ENCODE data around the gene WIPI1. TPM values are rescaled to one million over a fixed set of nuclear protein-coding genes. Genes with fewer than 3 reads are reported as not detected.

WIPI1 gene
- total and polyA plus RNA-seq, 2 of the 13 experiments (the other 11 are each of a cell fraction or from before 2014, with no cell fraction given), result 29.4 to 141 TPM

DNA sequence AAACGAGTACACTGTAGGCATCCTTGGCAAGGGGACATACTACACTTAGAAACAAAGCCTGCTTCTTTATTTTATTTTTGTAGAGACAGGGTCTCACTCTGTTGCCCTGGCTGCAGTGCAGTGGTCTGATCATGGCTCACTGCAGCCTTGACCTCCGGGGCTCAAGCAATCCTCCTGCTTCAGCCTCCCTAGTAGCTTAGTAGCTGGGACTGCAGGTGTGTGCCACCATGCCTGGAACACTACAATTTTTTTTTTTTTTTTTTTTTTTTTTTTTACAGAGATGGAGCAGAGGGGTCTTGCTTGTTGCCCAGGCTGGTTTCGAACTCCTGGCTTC, 78.2 kb downstream of the WIPI1 start (continued):
- TF ChIP-seq ZNF335 (CRISPR knock-in tag; IDR thresholded peaks at IDR 0.05) (no peak), RXRA (CRISPR knock-in tag; IDR thresholded peaks at IDR 0.05) (0 out of 2 replicates have a peak, but pooled peaks have one; percentile 4), ZBTB34 (CRISPR knock-in tag; IDR thresholded peaks at IDR 0.05) (no peak), LRRFIP1 (CRISPR knock-in tag; conservative IDR thresholded peaks at IDR 0.05) (no peak), ZNF513 (CRISPR knock-in tag; conservative IDR thresholded peaks at IDR 0.05) (no peak), ZNF331 (CRISPR knock-in tag; IDR thresholded peaks at IDR 0.05) (no peak), TERF1 (CRISPR knock-in tag; IDR thresholded peaks at IDR 0.05) (no peak), ZSCAN12 (CRISPR knock-in tag; IDR thresholded peaks at IDR 0.05) (no peak), PAF1 (CRISPR knock-in tag; IDR thresholded peaks at IDR 0.05) (no peak), ZNF33B (CRISPR knock-in tag; IDR thresholded peaks at IDR 0.05) (no peak), ESRRA (CRISPR knock-in tag; IDR thresholded peaks at IDR 0.05; ENCODE audit: low read depth) (no peak), GPN1 (CRISPR knock-in tag; IDR thresholded peaks at IDR 0.05; ENCODE audit: borderline replicate concordance) (no peak), SALL1 (CRISPR knock-in tag; IDR thresholded peaks at IDR 0.05) (0 out of 2 replicates have a peak, but pooled peaks have one; percentile 8), ZNF839 (CRISPR knock-in tag; IDR thresholded peaks at IDR 0.05; ENCODE audit: borderline replicate concordance) (no peak)
- TF ChIP-seq, protein P1, sequence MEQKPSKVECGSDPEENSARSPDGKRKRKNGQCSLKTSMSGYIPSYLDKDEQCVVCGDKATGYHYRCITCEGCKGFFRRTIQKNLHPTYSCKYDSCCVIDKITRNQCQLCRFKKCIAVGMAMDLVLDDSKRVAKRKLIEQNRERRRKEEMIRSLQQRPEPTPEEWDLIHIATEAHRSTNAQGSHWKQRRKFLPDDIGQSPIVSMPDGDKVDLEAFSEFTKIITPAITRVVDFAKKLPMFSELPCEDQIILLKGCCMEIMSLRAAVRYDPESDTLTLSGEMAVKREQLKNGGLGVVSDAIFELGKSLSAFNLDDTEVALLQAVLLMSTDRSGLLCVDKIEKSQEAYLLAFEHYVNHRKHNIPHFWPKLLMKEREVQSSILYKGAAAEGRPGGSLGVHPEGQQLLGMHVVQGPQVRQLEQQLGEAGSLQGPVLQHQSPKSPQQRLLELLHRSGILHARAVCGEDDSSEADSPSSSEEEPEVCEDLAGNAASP (CRISPR knock-in tag; IDR thresholded peaks at IDR 0.05; ENCODE audit: borderline replicate concordance), result no peak
- TF ChIP-seq, protein P2, sequence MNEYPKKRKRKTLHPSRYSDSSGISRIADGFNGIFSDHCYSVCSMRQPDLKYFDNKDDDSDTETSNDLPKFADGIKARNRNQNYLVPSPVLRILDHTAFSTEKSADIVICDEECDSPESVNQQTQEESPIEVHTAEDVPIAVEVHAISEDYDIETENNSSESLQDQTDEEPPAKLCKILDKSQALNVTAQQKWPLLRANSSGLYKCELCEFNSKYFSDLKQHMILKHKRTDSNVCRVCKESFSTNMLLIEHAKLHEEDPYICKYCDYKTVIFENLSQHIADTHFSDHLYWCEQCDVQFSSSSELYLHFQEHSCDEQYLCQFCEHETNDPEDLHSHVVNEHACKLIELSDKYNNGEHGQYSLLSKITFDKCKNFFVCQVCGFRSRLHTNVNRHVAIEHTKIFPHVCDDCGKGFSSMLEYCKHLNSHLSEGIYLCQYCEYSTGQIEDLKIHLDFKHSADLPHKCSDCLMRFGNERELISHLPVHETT (CRISPR knock-in tag; conservative IDR thresholded peaks at IDR 0.05), result no peak
- TF ChIP-seq, protein P3, sequence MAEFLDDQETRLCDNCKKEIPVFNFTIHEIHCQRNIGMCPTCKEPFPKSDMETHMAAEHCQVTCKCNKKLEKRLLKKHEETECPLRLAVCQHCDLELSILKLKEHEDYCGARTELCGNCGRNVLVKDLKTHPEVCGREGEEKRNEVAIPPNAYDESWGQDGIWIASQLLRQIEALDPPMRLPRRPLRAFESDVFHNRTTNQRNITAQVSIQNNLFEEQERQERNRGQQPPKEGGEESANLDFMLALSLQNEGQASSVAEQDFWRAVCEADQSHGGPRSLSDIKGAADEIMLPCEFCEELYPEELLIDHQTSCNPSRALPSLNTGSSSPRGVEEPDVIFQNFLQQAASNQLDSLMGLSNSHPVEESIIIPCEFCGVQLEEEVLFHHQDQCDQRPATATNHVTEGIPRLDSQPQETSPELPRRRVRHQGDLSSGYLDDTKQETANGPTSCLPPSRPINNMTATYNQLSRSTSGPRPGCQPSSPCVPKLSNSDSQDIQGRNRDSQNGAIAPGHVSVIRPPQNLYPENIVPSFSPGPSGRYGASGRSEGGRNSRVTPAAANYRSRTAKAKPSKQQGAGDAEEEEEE (CRISPR knock-in tag; IDR thresholded peaks at IDR 0.05; ENCODE audit: borderline replicate concordance), result no peak
- TF ChIP-seq, protein P4, sequence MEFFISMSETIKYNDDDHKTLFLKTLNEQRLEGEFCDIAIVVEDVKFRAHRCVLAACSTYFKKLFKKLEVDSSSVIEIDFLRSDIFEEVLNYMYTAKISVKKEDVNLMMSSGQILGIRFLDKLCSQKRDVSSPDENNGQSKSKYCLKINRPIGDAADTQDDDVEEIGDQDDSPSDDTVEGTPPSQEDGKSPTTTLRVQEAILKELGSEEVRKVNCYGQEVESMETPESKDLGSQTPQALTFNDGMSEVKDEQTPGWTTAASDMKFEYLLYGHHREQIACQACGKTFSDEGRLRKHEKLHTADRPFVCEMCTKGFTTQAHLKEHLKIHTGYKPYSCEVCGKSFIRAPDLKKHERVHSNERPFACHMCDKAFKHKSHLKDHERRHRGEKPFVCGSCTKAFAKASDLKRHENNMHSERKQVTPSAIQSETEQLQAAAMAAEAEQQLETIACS (CRISPR knock-in tag; IDR thresholded peaks at IDR 0.05), result no peak

Measured in HepG2 (cell line).